OCI-LY3 (cell line): ENCODE data around the gene DPYD.

ENCODE experiments used
- H2AFZ ChIP-seq: fragments of 200-600, 300-600 bp; shearing (Covaris generic); 2 replicates; pipeline ENCODE4 v1.6.0; 2014; ENCODE audit warnings: antibody characterized with exemption, low read depth, low read length
- H3K27ac ChIP-seq: fragments of 200-600, 300-600 bp; sonication (generic); 2 replicates; pipeline ENCODE4 v1.5.1; 2014; ENCODE audit warnings: mild to moderate bottlenecking, low read length, moderate library complexity, mixed read lengths
- H3K27me3 ChIP-seq: fragments of 200-600, 300-600 bp; sonication (generic); 2 replicates; pipeline ENCODE4 v1.6.1; 2014; ENCODE audit warnings: low read depth, low read length, mixed read lengths
- H3K36me3 ChIP-seq: fragments of 200-600, 300-600 bp; sonication (generic); replicated peaks from 2 replicates; pipeline ENCODE3; 2014; ENCODE audit warnings: low read depth, low read length, mixed read lengths
- H3K4me1 ChIP-seq: fragments of 300-600, 200-600 bp; sonication (generic); 2 replicates; pipeline ENCODE4 v1.6.1; 2014; ENCODE audit warnings: low read length, mixed read lengths
- H3K4me2 ChIP-seq: fragments of 200-600, 300-600 bp; sonication (generic); 2 replicates; pipeline ENCODE4 v1.6.1; 2014; ENCODE audit warnings: low read length, mixed read lengths
- H3K4me3 ChIP-seq: fragments of 300-600, 200-600 bp; sonication (generic); 2 replicates; pipeline ENCODE4 v1.5.1; 2014; ENCODE audit warnings: antibody characterized with exemption, mild to moderate bottlenecking, low read length, moderate library complexity
- H3K79me2 ChIP-seq: fragments of 300-600, 200-600 bp; shearing (Covaris generic); 2 replicates; pipeline ENCODE4 v1.6.1; 2014; ENCODE audit warnings: mild to moderate bottlenecking, low read length, mixed read lengths
- H3K9ac ChIP-seq: fragments of 300-600, 200-600 bp; shearing (Covaris generic); 2 replicates; pipeline ENCODE4 v1.6.0; 2014; ENCODE audit warnings: mild to moderate bottlenecking, low read length, moderate library complexity
- H3K9me3 ChIP-seq: fragments of 200-600, 300-600 bp; shearing (Covaris generic); 2 replicates; pipeline ENCODE4 v1.6.1; 2014; ENCODE audit warnings: low read length, mixed read lengths; ENCODE audit not compliant: insufficient read depth
- H4K20me1 ChIP-seq: fragments of 200-600, 300-600 bp; sonication (generic); 2 replicates; pipeline ENCODE4 v1.6.1; 2016; ENCODE audit warnings: low read length, mixed read lengths; ENCODE audit not compliant: insufficient read depth
- EZH2phosphoT487 ChIP-seq: fragments of 200-600 bp; shearing (Covaris generic); IDR thresholded peaks from 2 replicates; pipeline ENCODE4 v1.6.1; 2018; ENCODE audit warnings: antibody characterized with exemption, mixed run types, low read depth
- TF ChIP-seq, protein P1 (sequence below): fragments of 200-600, 300-600 bp; sonication (generic); IDR thresholded peaks from 2 replicates; pipeline ENCODE4 v1.5.1; 2014; ENCODE audit warnings: antibody characterized with exemption, low read length, low read depth

Gene DPYD

DNA sequence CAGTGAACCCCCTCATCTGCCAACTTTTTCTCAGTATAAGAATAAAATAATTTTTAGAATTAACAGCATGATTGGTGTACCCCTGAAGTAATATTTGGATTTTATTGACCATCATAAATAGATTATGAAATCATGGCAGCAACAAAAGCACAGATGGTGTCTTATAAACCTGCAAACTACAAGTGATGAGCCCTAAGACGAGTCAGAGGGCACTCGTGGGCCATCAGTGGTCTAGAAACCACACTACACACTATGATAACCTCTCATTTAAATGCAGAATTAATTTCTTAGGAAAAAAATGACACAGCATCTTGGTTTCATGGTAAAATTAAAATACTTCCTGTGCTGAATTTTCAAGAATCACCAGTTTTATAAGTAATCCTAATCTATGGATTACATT is 886.9 kb downstream of the DPYD start:
- no peak overlapping the region for H3K9ac ChIP-seq
- no peak overlapping the region for H3K27ac ChIP-seq
- H3K27me3 ChIP-seq, result no peaks in the 10 kb centered on the region
- TF ChIP-seq EZH2phosphoT487, result no peak
- TF ChIP-seq, protein P1, sequence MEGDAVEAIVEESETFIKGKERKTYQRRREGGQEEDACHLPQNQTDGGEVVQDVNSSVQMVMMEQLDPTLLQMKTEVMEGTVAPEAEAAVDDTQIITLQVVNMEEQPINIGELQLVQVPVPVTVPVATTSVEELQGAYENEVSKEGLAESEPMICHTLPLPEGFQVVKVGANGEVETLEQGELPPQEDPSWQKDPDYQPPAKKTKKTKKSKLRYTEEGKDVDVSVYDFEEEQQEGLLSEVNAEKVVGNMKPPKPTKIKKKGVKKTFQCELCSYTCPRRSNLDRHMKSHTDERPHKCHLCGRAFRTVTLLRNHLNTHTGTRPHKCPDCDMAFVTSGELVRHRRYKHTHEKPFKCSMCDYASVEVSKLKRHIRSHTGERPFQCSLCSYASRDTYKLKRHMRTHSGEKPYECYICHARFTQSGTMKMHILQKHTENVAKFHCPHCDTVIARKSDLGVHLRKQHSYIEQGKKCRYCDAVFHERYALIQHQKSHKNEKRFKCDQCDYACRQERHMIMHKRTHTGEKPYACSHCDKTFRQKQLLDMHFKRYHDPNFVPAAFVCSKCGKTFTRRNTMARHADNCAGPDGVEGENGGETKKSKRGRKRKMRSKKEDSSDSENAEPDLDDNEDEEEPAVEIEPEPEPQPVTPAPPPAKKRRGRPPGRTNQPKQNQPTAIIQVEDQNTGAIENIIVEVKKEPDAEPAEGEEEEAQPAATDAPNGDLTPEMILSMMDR, result no peak
- H3K79me2 ChIP-seq, result no peaks in the 10 kb centered on the region
- no peaks in the 10 kb centered on the region for H3K36me3 ChIP-seq
- no peak overlapping the region for H2AFZ ChIP-seq
- H3K4me1 ChIP-seq, result no peaks in the 10 kb centered on the region
- no peak overlapping the region for H3K4me3 ChIP-seq
- no peak overlapping the region for H3K4me2 ChIP-seq
- no peaks in the 10 kb centered on the region for H3K9me3 ChIP-seq
- H4K20me1 ChIP-seq, result no peaks in the 10 kb centered on the region
